IMR-90 (cell line): ENCODE measurements around the gene TRIM33. TPM values are rescaled to one million over a fixed set of nuclear protein-coding genes. Genes with fewer than 3 reads are reported as not detected.

Experiments used
- ATAC-seq: fragments of 200-7000 bp; cut with Tn5 transposase; 2 replicates; pipeline ENCODE4 v1.9.1; 2020; ENCODE audit warnings: low read depth, mild to moderate bottlenecking, moderate library complexity
- BruUV-seq: library from RNA; stranded (reverse); fragments of 400-500 nt; replicated peaks from 2 replicates; lab custom pipeline; 2021; lab: Mats Ljungman, UMichigan
- CTCF ChIA-PET: fragments of 300-600 bp; formaldehyde crosslinking; extraction: SDS; loops from one replicate; lab custom pipeline; 2021; ENCODE audit warnings: antibody characterized with exemption; lab: Yijun Ruan, JAX
- POLR2A ChIA-PET: fragments of 300-600 bp; sonication (Branson Sonifier 250); formaldehyde crosslinking; loops from one replicate; lab custom pipeline; 2022; ENCODE audit warnings: antibody characterized with exemption; ENCODE audit not compliant: unreplicated experiment; lab: Charles Lee
- DNase-seq: peaks from one replicate; pipeline ENCODE4 v3.0.0; 2013
- H2AFZ ChIP-seq: replicated peaks from 2 replicates; pipeline ENCODE3; 2013; ENCODE audit warnings: low read length, mild to moderate bottlenecking; ENCODE audit not compliant: poor library complexity
- H2AK5ac ChIP-seq: 2 replicates; pipeline ENCODE4 v1.6.1; 2013; ENCODE audit warnings: low read depth, low read length, inconsistent platforms
- H2AK9ac ChIP-seq: replicated peaks from 2 replicates; pipeline ENCODE3; 2013; ENCODE audit warnings: mild to moderate bottlenecking, low read depth, low read length, moderate library complexity; ENCODE audit not compliant: poor library complexity
- H2BK120ac ChIP-seq: 2 replicates; pipeline ENCODE4 v1.6.1; 2013; ENCODE audit warnings: low read depth, low read length, inconsistent platforms
- H2BK15ac ChIP-seq: 3 replicates; pipeline ENCODE4 v1.6.1; 2013; ENCODE audit warnings: low read depth, low read length, inconsistent platforms
- H2BK20ac ChIP-seq: 2 replicates; pipeline ENCODE4 v1.6.1; 2013; ENCODE audit warnings: low read depth, mild to moderate bottlenecking, inconsistent platforms, low read length, moderate library complexity
- H2BK5ac ChIP-seq: 2 replicates; pipeline ENCODE4 v1.6.1; 2013; ENCODE audit warnings: mild to moderate bottlenecking, low read depth, low read length, inconsistent platforms; ENCODE audit not compliant: poor library complexity, severe bottlenecking
- H3K14ac ChIP-seq: replicated peaks from 2 replicates; pipeline ENCODE4 v1.6.1; 2013; ENCODE audit warnings: low read depth, low read length, inconsistent platforms
- H3K18ac ChIP-seq: 2 replicates; pipeline ENCODE4 v1.6.1; 2013; ENCODE audit warnings: low read depth, low read length, control low read depth
- H3K23ac ChIP-seq: 2 replicates; pipeline ENCODE4 v1.6.1; 2013; ENCODE audit warnings: low read depth, low read length, inconsistent platforms
- H3K27ac ChIP-seq: 2 replicates; pipeline ENCODE4 v1.5.1; 2013; ENCODE audit warnings: mild to moderate bottlenecking, control low read depth, low read length; ENCODE audit not compliant: insufficient read depth
- H3K27me3 ChIP-seq: 2 replicates; pipeline ENCODE4 v1.6.1; 2013; ENCODE audit warnings: low read length; ENCODE audit not compliant: control insufficient read depth, insufficient read depth
- H3K36me3 ChIP-seq: 2 replicates; pipeline ENCODE4 v1.6.1; 2013; ENCODE audit warnings: low read length, mixed read lengths; ENCODE audit not compliant: control insufficient read depth, insufficient read depth
- H3K4ac ChIP-seq: 2 replicates; pipeline ENCODE4 v1.6.1; 2013; ENCODE audit warnings: low read depth, low read length, inconsistent platforms
- H3K4me1 ChIP-seq: 2 replicates; pipeline ENCODE4 v1.6.1; 2013; ENCODE audit warnings: low read length, mixed read lengths; ENCODE audit not compliant: control insufficient read depth, insufficient read depth
- H3K4me2 ChIP-seq: 2 replicates; pipeline ENCODE4 v1.6.1; 2013; ENCODE audit warnings: low read depth, mild to moderate bottlenecking, control low read depth, low read length, moderate library complexity
- H3K4me3 ChIP-seq: 2 replicates; pipeline ENCODE4 v1.5.1; 2013; ENCODE audit warnings: low read depth, mild to moderate bottlenecking, control low read depth, low read length, moderate library complexity; ENCODE audit not compliant: insufficient read depth
- H3K56ac ChIP-seq: 2 replicates; pipeline ENCODE4 v1.6.1; 2013; ENCODE audit warnings: low read length, inconsistent platforms; ENCODE audit not compliant: insufficient read depth; ENCODE audit errors: extremely low read depth
- H3K79me1 ChIP-seq, 2 experiments: 2 replicates each; pipeline ENCODE4 v1.6.1; 2013; ENCODE audit warnings: low read length in 2 of 2, inconsistent platforms in 1 of 2, low read depth in 1 of 2
- H3K9ac ChIP-seq: 2 replicates; pipeline ENCODE4 v1.6.1; 2013; ENCODE audit warnings: low read depth, low read length, control low read depth
- H3K9me1 ChIP-seq: 2 replicates; pipeline ENCODE4 v1.6.1; 2013; ENCODE audit warnings: low read length, inconsistent platforms; ENCODE audit not compliant: insufficient read depth
- H3K9me3 ChIP-seq: 2 replicates; pipeline ENCODE4 v1.6.1; 2013; ENCODE audit warnings: low read length; ENCODE audit not compliant: control insufficient read depth, insufficient read depth
- H4K20me1 ChIP-seq: 2 replicates; pipeline ENCODE4 v1.6.1; 2013; ENCODE audit warnings: low read length, inconsistent platforms; ENCODE audit not compliant: insufficient read depth
- H4K5ac ChIP-seq: 2 replicates; pipeline ENCODE4 v1.6.1; 2013; ENCODE audit warnings: mild to moderate bottlenecking, low read depth, low read length, control low read depth
- H4K8ac ChIP-seq, 2 experiments: 2 replicates each; pipeline ENCODE4 v1.6.1; 2013; ENCODE audit warnings: low read depth in 2 of 2, low read length in 2 of 2, control low read depth in 1 of 2, inconsistent platforms in 1 of 2
- H4K91ac ChIP-seq: 2 replicates; pipeline ENCODE4 v1.6.1; 2013; ENCODE audit warnings: low read depth, low read length, inconsistent platforms; ENCODE audit not compliant: insufficient read depth
- BHLHE40 ChIP-seq: fragments of 150-350 bp; IDR thresholded peaks from 2 replicates; pipeline ENCODE4 v1.6.1; 2016; ENCODE audit warnings: mild to moderate bottlenecking, low read depth, low read length
- CEBPB ChIP-seq: IDR thresholded peaks from 2 replicates; pipeline ENCODE4 v1.6.1; 2012; ENCODE audit warnings: low read depth, low read length, improper control_type of control experiment
- CHD1 ChIP-seq: IDR thresholded peaks from 2 replicates; pipeline ENCODE4 v1.6.1; 2012; ENCODE audit warnings: low read depth, low read length, improper control_type of control experiment
- FOS ChIP-seq: fragments of 150-350 bp; IDR thresholded peaks from 2 replicates; pipeline ENCODE4 v1.6.1; 2016; ENCODE audit warnings: low read depth, low read length
- MAFK ChIP-seq: IDR thresholded peaks from 2 replicates; pipeline ENCODE4 v1.6.1; 2012; ENCODE audit warnings: low read depth, low read length, improper control_type of control experiment
- MAZ ChIP-seq: IDR thresholded peaks from 2 replicates; pipeline ENCODE4 v1.6.1; 2012; ENCODE audit warnings: low read depth, mild to moderate bottlenecking, low read length, improper control_type of control experiment, moderate library complexity, borderline replicate concordance
- MXI1 ChIP-seq: IDR thresholded peaks from 2 replicates; pipeline ENCODE4 v1.6.1; 2012; ENCODE audit warnings: low read depth, mild to moderate bottlenecking, low read length, moderate library complexity, borderline replicate concordance
- NFE2L2 ChIP-seq: fragments of 150-350 bp; IDR thresholded peaks from 2 replicates; pipeline ENCODE4 v1.6.1; 2016; ENCODE audit warnings: low read depth, mild to moderate bottlenecking, low read length
- RAD21 ChIP-seq: IDR thresholded peaks from 2 replicates; pipeline ENCODE4 v1.6.1; 2012; ENCODE audit warnings: low read length, improper control_type of control experiment
- RCOR1 ChIP-seq: IDR thresholded peaks from 2 replicates; pipeline ENCODE4 v1.6.1; 2012; ENCODE audit warnings: mild to moderate bottlenecking, low read length, improper control_type of control experiment; ENCODE audit not compliant: insufficient replicate concordance
- RFX5 ChIP-seq: IDR thresholded peaks from 2 replicates; pipeline ENCODE4 v1.8.0; 2012; ENCODE audit warnings: low read depth, mild to moderate bottlenecking, low read length, moderate library complexity
- whole genome bisulfite sequencing, 2 experiments: methylation state at CpG; one replicate each; pipeline versions ENCODE4 v1.1.5 to v1.1.7; 2013; ENCODE audit warnings: missing lambda C conversion rate in 2 of 2; ENCODE audit not compliant: insufficient read length in 1 of 2; ENCODE audit errors: extremely low coverage in 2 of 2; 5-methylcytosine and 5-hydroxymethylcytosine counted together
- dilution Hi-C: fragments of 300-500 bp; cut with HindIII; formaldehyde crosslinking; loops from one replicate; pipeline ENCODE4 v1.14.3; 2018; ENCODE audit warnings: low sequenced_read_pairs; ENCODE audit not compliant: unreplicated experiment
- in situ Hi-C: fragments of 300-500 bp; cut with MboI; formaldehyde crosslinking; loops from 3 replicates; pipeline ENCODE4 v1.14.3; 2019; ENCODE audit warnings: low sequenced_read_pairs, inconsistent platforms, mixed read lengths
- intact Hi-C: fragments of 100-400 bp; cut with micrococcal nuclease; formaldehyde crosslinking; loops from 2 replicates; pipeline ENCODE4 v1.10.0; 2022
- polyA plus RNA-seq, 3 experiments: library from polyadenylated mRNA; depleted of rRNA; stranded (reverse); fragments of >200 nt; gene quantifications; 2 replicates each; pipeline ENCODE4 v1.2.3, GENCODE V29; 2012; ENCODE audit warnings: low replicate concordance in 1 of 3
- total RNA-seq: library from RNA; depleted of rRNA; stranded (reverse); fragments of >200 nt; gene quantifications from 2 replicates; pipeline ENCODE4 v1.2.3, GENCODE V29; 2012
- TF ChIP-seq, protein P1 (sequence below): fragments of 150-350 bp; IDR thresholded peaks from 2 replicates; pipeline ENCODE4 v1.6.1; 2016; ENCODE audit warnings: low read depth, mild to moderate bottlenecking, low read length, moderate library complexity, borderline replicate concordance
- TF ChIP-seq, protein P2 (sequence below): conservative IDR thresholded peaks from 2 replicates; pipeline ENCODE4 v1.5.1; 2012; ENCODE audit warnings: mild to moderate bottlenecking, low read depth, low read length, improper control_type of control experiment
- TF ChIP-seq, protein P3 (sequence below): fragments of 150-350 bp; IDR thresholded peaks from 2 replicates; pipeline ENCODE4 v1.6.1; 2017; ENCODE audit warnings: mild to moderate bottlenecking, antibody characterized with exemption, low read length, low read depth

TRIM33 gene
- total and polyA plus RNA-seq, 2 of the 4 experiments (the other 2 are of a cell fraction), result 9.5 to 40.1 TPM

DNA sequence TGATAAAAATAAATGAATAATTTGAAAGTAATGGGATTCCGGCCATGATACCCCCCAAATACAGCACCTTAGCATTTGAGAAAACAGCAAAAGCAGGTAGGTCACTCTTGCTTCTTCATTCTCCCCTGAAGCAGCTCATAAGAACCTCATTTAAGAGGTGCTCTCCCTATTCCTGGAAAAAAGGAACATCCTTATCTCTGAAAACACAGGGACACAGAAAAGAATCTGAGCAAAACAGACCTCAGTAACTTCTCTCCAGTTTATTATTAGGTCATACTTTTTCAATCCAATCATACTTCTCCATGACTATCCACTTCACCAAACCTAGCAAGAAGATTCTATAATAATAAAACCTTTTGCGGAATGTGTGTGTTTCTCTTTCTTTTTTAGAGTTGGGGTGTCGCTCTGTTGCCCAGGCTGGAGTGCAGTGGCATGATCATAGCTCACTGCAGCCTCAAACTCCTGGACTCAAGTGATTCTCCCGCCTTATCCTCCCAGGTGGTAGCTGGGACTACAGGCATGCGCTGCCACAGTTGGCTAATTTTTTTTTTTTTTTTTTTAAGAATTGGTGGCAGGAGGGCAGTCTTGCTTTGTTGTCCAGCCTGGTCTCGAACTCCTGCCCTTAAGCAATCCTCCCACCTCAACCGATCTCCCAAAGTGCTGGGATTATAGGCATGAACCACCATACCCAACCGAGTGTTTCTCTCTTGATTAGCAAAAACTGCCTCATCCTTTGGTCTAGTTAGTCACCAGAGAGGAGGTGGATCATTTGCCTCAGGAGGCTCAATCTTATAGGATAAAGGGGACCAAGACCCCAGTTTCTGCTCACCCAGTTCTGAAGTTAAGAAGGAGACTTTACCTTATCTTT lies 10.6 kb upstream of the TRIM33 start:
- Histone ChIP-seq H3K9me1 (no peaks in the 10 kb centered on the region), H4K8ac (no peak overlapping the region), H3K4ac (no peak overlapping the region), H3K36me3 (no peaks in the 10 kb centered on the region), H4K91ac (no peak overlapping the region), H2AFZ (no peak overlapping the region), H3K56ac (no peak overlapping the region), H2AK9ac (no peak overlapping the region), H2BK5ac (no peak overlapping the region), H3K9ac (no peak overlapping the region), H2BK120ac (no peak overlapping the region), H3K23ac (no peak overlapping the region), H3K4me1 (no peaks in the 10 kb centered on the region), H4K5ac (no peak overlapping the region), H2BK15ac (no peak overlapping the region), H3K27ac (no peak overlapping the region), H3K9me3 (no peaks in the 10 kb centered on the region), H3K4me3 (no peak overlapping the region), H3K18ac (no peak overlapping the region), H4K20me1 (no peaks in the 10 kb centered on the region), H3K14ac (no peak overlapping the region), H2AK5ac (no peak overlapping the region), H2BK20ac (no peak overlapping the region), H3K27me3 (no peaks in the 10 kb centered on the region), H3K4me2 (no peak overlapping the region), H3K79me1 (no peaks in the 10 kb centered on the region)
- DNase-seq (no peak), ATAC-seq (no peak)
- ChIA-PET CTCF (no interaction called here), POLR2A (no interaction called here)
- no CpG with 5 or more reads among the region's 8 CpGs for WGBS, 2 experiments
- BruUV-seq, result no TSS peak
- dilution Hi-C loops (no loop called here), in situ Hi-C loops (no loop called here), intact Hi-C loops (no loop called here)
- TF ChIP-seq CHD1, result no peak
- TF ChIP-seq, protein P1, sequence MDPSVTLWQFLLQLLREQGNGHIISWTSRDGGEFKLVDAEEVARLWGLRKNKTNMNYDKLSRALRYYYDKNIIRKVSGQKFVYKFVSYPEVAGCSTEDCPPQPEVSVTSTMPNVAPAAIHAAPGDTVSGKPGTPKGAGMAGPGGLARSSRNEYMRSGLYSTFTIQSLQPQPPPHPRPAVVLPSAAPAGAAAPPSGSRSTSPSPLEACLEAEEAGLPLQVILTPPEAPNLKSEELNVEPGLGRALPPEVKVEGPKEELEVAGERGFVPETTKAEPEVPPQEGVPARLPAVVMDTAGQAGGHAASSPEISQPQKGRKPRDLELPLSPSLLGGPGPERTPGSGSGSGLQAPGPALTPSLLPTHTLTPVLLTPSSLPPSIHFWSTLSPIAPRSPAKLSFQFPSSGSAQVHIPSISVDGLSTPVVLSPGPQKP, result no peak
- no peak for TF ChIP-seq BHLHE40
- no peak for TF ChIP-seq NFE2L2
- no peak for TF ChIP-seq RFX5
- TF ChIP-seq RCOR1, result no peak
- no peak for TF ChIP-seq MXI1
- no peak for TF ChIP-seq FOS
- TF ChIP-seq, protein P2, sequence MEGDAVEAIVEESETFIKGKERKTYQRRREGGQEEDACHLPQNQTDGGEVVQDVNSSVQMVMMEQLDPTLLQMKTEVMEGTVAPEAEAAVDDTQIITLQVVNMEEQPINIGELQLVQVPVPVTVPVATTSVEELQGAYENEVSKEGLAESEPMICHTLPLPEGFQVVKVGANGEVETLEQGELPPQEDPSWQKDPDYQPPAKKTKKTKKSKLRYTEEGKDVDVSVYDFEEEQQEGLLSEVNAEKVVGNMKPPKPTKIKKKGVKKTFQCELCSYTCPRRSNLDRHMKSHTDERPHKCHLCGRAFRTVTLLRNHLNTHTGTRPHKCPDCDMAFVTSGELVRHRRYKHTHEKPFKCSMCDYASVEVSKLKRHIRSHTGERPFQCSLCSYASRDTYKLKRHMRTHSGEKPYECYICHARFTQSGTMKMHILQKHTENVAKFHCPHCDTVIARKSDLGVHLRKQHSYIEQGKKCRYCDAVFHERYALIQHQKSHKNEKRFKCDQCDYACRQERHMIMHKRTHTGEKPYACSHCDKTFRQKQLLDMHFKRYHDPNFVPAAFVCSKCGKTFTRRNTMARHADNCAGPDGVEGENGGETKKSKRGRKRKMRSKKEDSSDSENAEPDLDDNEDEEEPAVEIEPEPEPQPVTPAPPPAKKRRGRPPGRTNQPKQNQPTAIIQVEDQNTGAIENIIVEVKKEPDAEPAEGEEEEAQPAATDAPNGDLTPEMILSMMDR, result no peak
- TF ChIP-seq MAFK, result no peak
- no peak for TF ChIP-seq CEBPB
- TF ChIP-seq, protein P3, sequence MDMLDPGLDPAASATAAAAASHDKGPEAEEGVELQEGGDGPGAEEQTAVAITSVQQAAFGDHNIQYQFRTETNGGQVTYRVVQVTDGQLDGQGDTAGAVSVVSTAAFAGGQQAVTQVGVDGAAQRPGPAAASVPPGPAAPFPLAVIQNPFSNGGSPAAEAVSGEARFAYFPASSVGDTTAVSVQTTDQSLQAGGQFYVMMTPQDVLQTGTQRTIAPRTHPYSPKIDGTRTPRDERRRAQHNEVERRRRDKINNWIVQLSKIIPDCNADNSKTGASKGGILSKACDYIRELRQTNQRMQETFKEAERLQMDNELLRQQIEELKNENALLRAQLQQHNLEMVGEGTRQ, result no peak
- TF ChIP-seq RAD21, result no peak
- TF ChIP-seq MAZ, result no peak
